HG03103 (cell line): Measurements from ENCODE around the gene TAS2R20.

Source experiments
- ATAC-seq: cut with Tn5 transposase; IDR thresholded peaks from one replicate; pipeline ENCODE4 v1.9.1; 2021; ENCODE audit warnings: low read depth; ENCODE audit not compliant: unreplicated experiment

The TAS2R20 gene

DNA sequence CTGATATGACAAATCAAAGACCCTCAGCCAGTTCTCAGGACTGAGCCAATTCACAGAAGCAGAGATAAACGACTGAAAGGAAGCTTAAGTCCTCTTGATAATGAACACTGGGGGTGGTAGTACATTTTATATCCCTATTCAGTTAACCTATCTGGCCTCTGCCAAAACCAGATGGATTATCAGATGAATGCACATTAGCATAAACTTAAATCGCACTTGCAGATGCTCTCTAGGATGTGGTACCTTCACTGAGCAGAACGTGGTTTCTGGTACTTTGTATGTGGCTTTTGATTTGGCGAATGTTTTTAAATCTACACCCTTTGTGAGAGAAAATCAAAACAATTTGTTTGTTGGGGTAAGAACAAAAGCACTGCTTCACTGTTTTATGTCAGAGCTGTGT lies 37.9 kb downstream of the TAS2R20 start:
- no peak for ATAC-seq

GRCh38 chr12:10959804-10960203 lies 38.3 kb downstream of the TAS2R20 start:
- ATAC-seq: no peak

- no peak for ATAC-seq
Observed at GRCh38 chr12:10957741-10958140, 40.4 kb downstream of the TAS2R20 start.

GRCh38 chr12:10956085-10956484 lies 42.0 kb downstream of the TAS2R20 start:
- no peak for ATAC-seq

DNA sequence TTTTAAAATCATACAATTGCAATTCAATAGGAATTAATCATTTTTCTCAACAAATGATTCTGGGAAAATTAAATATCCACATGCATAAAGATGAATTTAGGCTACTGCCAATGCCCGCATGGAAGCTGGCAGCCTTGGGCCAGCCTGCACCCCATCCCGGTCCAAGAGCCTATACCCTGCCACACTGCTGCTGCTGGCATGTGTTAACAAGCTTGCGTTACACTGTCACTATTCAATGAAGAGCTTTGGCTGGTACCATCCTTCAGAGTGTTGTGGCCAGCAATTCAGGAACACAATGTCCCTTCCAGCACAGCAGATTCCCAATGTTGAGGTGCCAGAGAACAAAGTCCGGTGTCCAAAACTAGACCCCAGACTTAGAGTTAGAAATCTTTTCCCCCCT lies 45.5 kb downstream of the TAS2R20 start:
- ATAC-seq: no peak
